ENCODE measurements around the gene FURIN. TPM values are rescaled to one million over a fixed set of nuclear protein-coding genes. Genes with fewer than 3 reads are reported as not detected.
"Not testable (repeated sequence)": the region's sequence is repeated elsewhere in the genome, so short reads cannot be mapped to it uniquely, and the experiment has no call there.

Gene FURIN
- total and polyA plus RNA-seq, 2 of the 8 experiments (the other 6 are each of a cell fraction or from before 2014, with no cell fraction given): 15.8 to 32.1 TPM

DNA sequence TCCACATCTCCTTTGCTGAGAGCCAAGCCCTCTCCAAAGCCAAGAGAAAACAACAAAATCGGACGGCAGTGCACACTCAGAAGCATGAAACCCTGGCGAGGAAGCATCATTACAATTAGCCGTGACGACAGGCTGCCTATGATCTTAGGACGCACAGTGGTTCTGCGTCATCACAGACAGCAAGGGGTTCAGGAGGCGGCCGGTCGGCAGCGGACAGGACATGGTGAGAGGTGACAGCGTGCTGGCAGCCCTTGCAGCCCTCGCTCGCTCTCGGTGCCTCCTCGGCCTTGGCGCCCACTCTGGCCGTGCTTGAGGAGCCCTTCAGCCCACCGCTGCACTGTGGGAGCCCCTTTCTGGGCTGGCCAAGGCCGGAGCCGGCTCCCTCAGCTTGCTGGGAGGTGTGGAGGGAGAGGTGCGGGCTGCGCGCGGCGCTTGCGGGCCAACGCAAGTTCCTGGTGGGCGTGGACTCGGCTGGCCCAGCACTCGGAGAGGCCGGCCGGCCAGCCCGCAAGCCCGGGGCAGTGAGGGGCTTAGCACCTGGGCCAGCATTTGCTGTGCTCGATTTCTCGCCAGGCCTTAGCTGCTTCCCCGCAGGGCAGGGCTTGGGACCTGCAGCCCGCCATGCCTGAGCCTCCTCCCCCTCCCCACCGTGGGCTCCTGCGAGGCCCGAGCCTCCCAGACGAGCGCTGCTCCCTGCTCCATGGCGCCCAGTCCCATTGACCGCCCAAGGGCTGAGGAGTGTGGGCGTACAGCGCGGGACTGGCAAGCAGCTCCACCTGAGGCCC is 43.1 kb upstream of the FURIN start:
- DNase-seq (ENCODE audit: low read depth in 1 of 2, low spot score in 2 of 2); H3K9ac ChIP-seq (replicated peaks in 1 of 4; ENCODE audit: extremely low read depth in 1 of 4, low read depth in 3 of 4, low read length in 3 of 4); H4K91ac ChIP-seq (replicated peaks; ENCODE audit: insufficient read length, low read length); H3K18ac ChIP-seq (ENCODE audit: extremely low read depth, low read length); H4K8ac ChIP-seq (ENCODE audit: extremely low read depth, insufficient read depth, low read length); H3K23ac ChIP-seq (ENCODE audit: insufficient read length); H3K4me3 ChIP-seq (ENCODE audit: extremely low read depth in 1 of 4, insufficient read depth in 2 of 4, low read depth in 3 of 4, low read length in 4 of 4); H2AK5ac ChIP-seq (ENCODE audit: low read depth, low read length); H3K27ac ChIP-seq (ENCODE audit: low read depth, low read length); H3K36me3 ChIP-seq (ENCODE audit: control insufficient read depth in 2 of 4, insufficient read depth in 4 of 4, low read length in 3 of 4); H2BK12ac ChIP-seq (ENCODE audit: low read depth, low read length); H3K79me2 ChIP-seq (ENCODE audit: control insufficient read depth in 1 of 2, insufficient read depth in 2 of 2, low read length in 2 of 2); H3K4me2 ChIP-seq (ENCODE audit: insufficient read depth in 1 of 2, low read depth in 2 of 2, low read length in 2 of 2); H4K5ac ChIP-seq (ENCODE audit: insufficient read length, low read depth, low read length); H3K27me3 ChIP-seq (replicated peaks in 1 of 4; ENCODE audit: control insufficient read depth in 3 of 4, extremely low read depth in 1 of 4, insufficient read depth in 3 of 4, low read length in 3 of 4); H3K14ac ChIP-seq (ENCODE audit: insufficient read length); H2AFZ ChIP-seq (ENCODE audit: low read length); H3K79me1 ChIP-seq (ENCODE audit: low read depth, low read length); H2BK20ac ChIP-seq (ENCODE audit: low read length); H4K20me1 ChIP-seq (replicated peaks in 1 of 2; ENCODE audit: control insufficient read depth in 1 of 2, insufficient read depth in 2 of 2, low read length in 2 of 2); H2BK15ac ChIP-seq (ENCODE audit: low read length); H3K9me3 ChIP-seq (ENCODE audit: insufficient read depth in 2 of 2, low read depth in 1 of 2, low read length in 1 of 2); H3K4ac ChIP-seq (replicated peaks; ENCODE audit: insufficient read length, low read depth, low read length); H3K4me1 ChIP-seq (replicated peaks in 1 of 4; ENCODE audit: control insufficient read depth in 3 of 4, insufficient read depth in 4 of 4, low read length in 3 of 4); H2BK120ac ChIP-seq (replicated peaks; ENCODE audit: low read depth, low read length); H3K56ac ChIP-seq (replicated peaks; ENCODE audit: insufficient read length, low read depth, low read length); H2BK5ac ChIP-seq (ENCODE audit: low read depth, low read length); FAIRE-seq; H3K23me2 ChIP-seq (ENCODE audit: low read depth, low read length): not testable (repeated sequence)
- POLR2A ChIA-PET (ENCODE audit: partially characterized antibody): interaction anchor here (1.4 kb wide), 1 partner anchor 17 kb away, joined by 3 read pairs; no protein-coding TSS in a partner anchor
- CTCF ChIA-PET (ENCODE audit: partially characterized antibody): interaction anchor here (1.1 to 10.9 kb wide), 6 partner anchors 8 to 343 kb away, joined by 3 to 54 read pairs (median 5); partner anchors contain the start of genes FES, HDDC3 and UNC45A
- 95% methylated on average over 36 of the region's 49 CpGs; no CpG with 5 or more reads in 1 of the 2 experiments for WGBS, 2 experiments (ENCODE audit: extremely low coverage in 1 of 2, insufficient coverage in 1 of 2, insufficient read length in 1 of 2, insufficient replicate concordance in 2 of 2, low coverage in 1 of 2, low lambda C conversion rate in 2 of 2, missing lambda C conversion rate in 1 of 2)

Measured in H1 (cell line).